KOPT-K1 (cell line): ENCODE data around the gene REL.
"Not testable (repeated sequence)": the region's sequence is repeated elsewhere in the genome, so short reads cannot be mapped to it uniquely, and the experiment has no call there.

Experiments
- H3K27ac ChIP-seq: fragments of 200-600 bp; sonication (generic); 2 replicates; pipeline ENCODE4 v1.5.1; 2016; ENCODE audit warnings: antibody characterized with exemption, mild to moderate bottlenecking, low read depth, low read length; ENCODE audit not compliant: poor library complexity, severe bottlenecking
- H3K36me3 ChIP-seq: fragments of 200-600 bp; sonication (generic); 2 replicates; pipeline ENCODE4 v1.5.1; 2017; ENCODE audit warnings: antibody characterized with exemption, mild to moderate bottlenecking, low read length, moderate library complexity; ENCODE audit not compliant: insufficient read depth
- H3K9me3 ChIP-seq: fragments of 200-600 bp; sonication (generic); 2 replicates; pipeline ENCODE4 v1.5.1; 2017; ENCODE audit warnings: antibody characterized with exemption, low read length, mild to moderate bottlenecking; ENCODE audit not compliant: insufficient read depth, poor library complexity, severe bottlenecking

The REL gene

DNA sequence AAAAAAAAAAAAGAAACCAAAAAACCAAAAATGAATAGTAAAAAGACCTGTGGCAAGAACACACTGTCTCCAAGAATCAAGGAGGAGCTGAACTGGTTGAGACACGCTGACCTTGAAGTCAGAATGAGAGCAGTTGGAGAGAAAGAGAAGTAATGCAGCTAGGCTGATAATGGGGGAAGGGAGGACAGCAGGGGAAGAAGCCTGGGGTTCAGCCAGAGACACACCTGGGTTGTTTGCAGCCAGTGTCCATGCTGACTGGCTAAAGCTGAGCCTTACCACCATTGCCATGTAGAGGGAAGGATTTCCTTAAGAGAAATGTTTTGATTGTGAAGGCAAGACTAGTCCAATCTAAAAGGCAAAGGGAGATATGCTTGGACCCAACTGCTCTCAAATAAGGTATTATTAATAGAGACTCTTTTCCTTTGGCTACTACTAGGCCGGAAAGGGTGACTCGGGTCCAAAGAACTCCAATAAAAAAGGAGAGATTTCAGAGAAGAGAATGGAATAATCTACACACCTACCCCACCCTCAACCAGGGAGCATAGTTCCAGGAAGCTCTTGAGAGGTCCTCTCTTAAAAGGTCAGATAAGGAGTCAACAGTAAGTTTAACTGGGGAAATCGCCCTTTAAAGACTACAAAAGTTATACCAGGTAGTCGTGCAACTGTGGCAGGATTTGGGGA is 25.2 kb upstream of the REL start:
- no peak overlapping the region for H3K27ac ChIP-seq
- no peaks in the 10 kb centered on the region for H3K36me3 ChIP-seq
- no peaks in the 10 kb centered on the region for H3K9me3 ChIP-seq

DNA sequence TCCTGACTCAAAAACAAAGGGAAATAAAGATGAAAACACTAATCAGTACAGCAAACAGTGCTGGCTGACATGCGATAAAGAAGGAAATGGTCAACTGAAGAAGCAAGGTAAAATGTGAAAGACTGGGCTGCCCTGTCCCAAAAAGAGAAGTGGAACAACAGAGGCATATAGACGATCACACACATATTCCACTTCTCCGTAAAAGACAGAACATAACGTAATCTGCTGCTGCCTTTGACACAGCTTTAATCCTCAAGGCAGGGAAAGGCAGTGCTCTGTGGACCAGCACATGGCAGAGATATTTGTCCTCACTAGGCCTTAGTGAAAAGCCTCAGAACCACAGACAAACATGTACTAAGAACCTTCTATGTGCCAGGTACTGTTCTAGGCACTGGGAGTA is 24.3 kb upstream of the REL start:
- Histone ChIP-seq H3K27ac (no peak overlapping the region), H3K36me3 (no peaks in the 10 kb centered on the region), H3K9me3 (no peaks in the 10 kb centered on the region)

DNA sequence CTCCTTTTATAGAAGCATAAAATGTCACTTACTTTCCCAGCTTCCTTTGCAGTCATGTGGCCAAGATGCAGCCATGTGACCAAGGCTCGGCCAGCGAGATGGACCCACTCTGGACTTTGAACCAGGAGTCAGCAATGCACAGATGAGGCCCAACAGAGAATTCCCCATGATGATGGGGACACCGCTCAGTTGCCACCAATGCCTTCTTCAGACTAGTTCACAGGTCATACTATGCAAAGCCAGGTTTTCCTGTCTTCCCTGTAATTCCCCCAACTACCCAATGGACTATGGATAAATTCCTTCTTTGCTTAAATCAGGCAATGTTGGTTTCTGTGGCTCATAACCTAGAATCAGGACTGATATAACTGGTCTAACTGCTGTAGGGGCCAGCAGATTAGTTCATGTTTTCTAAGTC is 22.5 kb upstream of the REL start:
- Histone ChIP-seq H3K27ac (no peak overlapping the region), H3K36me3 (no peaks in the 10 kb centered on the region)

DNA sequence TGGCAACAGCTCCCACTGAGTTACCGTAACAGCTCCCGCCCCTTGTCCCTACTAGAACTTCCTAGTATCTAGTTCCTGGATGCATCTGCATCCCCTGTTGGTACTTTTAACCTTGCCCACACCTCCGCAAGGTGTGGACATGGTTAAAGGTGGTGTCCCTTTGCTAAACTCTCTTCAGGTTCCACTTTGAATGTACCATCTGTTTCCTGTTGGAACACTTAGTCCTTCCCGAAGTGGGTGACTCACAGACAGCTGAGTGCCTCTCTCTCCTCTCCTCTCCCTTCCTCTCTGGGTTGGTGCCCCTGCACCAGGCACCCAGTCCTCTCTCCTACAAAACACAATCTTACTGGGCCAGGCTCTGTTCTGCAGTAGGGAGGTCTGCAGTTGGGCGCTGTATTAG is 19.6 kb upstream of the REL start:
- Histone ChIP-seq H3K9me3 (no peaks in the 10 kb centered on the region), H3K36me3 (no peaks in the 10 kb centered on the region), H3K27ac (no peak overlapping the region)

More for the DNA sequence above, 22.5 kb upstream of the REL start:
- H3K9me3 ChIP-seq = no peaks in the 10 kb centered on the region

DNA sequence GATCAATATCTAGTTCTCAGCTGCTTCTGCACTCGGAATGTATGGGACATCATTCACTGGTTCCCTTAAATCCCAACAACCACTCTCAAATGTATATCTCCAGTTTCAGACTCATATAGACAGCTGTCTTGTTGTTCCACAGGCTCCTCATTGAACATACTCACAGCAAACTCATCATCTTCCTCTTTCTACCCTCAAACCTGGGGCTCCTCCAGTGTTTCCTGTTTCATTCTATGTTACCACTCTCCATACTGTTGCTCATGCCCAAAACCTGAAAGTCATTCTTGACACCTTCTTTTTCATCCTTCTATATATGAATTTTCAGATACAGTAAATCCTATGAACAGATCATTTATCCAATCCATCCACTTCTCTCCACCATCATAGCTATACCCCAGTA is 18.7 kb upstream of the REL start:
- Histone ChIP-seq H3K9me3 (peaks cover 8% of the 10 kb centered on the region), H3K36me3 (no peaks in the 10 kb centered on the region), H3K27ac (no peak overlapping the region)

DNA sequence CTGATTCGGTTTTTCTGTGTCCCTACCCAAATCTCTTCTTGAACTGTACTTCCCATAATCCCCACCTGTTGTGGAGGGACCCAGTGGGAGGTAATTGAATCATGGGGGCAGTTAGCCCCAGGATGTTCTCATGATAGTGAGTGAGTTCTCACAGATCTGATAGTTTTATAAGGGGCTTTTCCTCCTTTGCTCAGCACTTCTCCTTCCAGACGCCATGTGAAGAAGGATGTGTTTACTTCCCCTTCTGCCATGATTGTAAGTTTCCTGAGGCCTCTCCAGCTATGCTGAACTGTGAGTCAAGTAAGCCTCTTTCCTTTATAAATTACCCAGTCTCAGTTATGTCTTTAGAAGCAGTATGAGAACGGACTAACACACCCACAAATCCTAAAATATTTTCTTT is 16.0 kb upstream of the REL start:
- not testable (repeated sequence) for H3K36me3 ChIP-seq, H3K27ac ChIP-seq
- H3K9me3 ChIP-seq = peaks cover 15% of the 10 kb centered on the region

DNA sequence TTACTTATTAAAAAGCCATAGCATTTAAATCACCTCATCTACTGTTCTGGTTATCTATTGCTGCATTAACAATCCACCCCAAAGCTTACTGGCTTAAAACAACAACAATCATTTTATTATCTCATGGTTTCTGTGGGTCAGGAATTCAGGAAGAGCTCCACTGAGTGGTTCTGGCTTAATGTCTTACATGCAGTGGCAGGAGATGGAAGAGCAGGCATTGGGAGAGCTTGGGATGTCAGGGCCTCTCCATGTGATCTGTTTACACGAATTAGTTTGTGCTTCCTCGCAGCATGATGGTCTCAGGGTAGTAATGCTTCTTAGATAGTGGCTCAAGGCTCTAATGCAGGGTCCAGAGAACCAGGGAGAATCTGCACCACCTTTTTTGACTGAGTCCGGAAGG is 14.4 kb upstream of the REL start:
- H3K27ac ChIP-seq = no peak overlapping the region
- H3K36me3 ChIP-seq = no peaks in the 10 kb centered on the region
- peaks cover 15% of the 10 kb centered on the region for H3K9me3 ChIP-seq

DNA sequence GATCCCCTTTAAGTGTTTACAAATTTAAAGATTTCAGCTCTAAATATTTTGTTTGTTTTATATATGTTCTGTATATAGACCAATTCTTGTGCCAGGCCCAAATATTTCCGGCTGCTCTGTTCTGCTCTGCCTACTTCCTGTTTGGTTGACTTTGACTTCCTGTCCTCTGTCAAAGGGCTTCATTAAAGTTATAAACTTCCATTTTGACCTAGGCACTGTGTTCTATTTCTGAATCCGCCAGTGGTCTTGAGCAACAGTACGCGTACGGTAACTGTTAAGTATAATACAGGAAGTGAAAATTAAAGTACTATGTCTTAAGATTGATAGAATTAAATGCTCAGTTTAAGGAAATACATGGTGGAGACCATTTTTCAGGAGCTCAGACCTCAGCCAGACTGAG is 13.5 kb upstream of the REL start:
- H3K27ac ChIP-seq = no peak overlapping the region
- no peaks in the 10 kb centered on the region for H3K36me3 ChIP-seq
- H3K9me3 ChIP-seq = peaks cover 15% of the 10 kb centered on the region

DNA sequence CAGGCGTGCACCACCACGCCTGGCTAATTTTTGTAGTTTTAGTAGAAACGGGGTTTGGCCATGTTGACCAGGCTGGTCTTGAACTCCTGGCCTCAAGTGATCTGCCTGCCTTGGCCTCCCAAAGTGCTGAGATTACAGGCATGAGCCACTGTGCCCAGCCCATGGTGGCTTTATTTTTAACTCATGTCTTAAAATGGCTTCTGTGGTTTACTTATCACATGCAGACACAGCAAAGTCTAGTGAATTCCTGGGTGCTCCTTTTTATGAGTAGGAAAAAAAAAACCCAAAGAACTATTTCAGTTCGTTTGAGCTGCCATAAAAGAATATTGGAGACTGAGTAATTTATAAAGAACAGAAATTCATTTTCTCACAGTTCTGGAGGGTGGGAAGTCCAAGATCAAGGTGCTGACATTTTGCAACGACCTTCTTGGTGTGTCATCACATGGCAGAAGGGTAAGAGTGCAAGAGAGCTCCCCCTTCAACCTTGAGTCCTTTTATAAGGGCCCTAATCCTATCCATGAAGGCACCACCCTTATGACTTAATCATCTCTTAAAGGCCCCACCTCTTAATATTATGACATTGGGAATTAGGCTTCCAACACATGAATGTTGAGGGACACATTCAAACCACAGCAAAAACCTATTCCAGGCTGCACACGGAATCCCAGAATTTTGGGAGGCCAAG is 12.6 kb upstream of the REL start:
- H3K9me3 ChIP-seq = peaks cover 15% of the 10 kb centered on the region
- no peak overlapping the region for H3K27ac ChIP-seq
- no peaks in the 10 kb centered on the region for H3K36me3 ChIP-seq

DNA sequence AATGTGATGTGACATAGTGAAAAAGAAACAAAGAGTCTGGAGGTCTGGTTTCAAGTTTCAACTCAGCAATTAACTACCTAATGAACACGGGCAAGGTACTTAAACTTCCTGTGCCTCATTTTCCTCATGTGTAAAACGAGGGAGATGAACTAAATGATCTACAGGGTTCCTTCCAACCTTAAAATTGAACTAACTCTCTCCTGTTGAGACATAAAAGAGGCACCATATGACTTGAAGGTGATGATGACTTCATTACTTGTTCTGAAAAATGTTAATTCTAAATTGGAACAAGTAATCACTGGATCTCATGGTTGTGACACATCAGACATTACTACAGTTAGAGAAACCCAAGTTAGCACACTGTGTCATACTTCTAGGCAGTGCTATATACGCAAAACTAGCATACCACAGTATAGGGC is 8.9 kb upstream of the REL start:
- no peak overlapping the region for H3K27ac ChIP-seq

DNA sequence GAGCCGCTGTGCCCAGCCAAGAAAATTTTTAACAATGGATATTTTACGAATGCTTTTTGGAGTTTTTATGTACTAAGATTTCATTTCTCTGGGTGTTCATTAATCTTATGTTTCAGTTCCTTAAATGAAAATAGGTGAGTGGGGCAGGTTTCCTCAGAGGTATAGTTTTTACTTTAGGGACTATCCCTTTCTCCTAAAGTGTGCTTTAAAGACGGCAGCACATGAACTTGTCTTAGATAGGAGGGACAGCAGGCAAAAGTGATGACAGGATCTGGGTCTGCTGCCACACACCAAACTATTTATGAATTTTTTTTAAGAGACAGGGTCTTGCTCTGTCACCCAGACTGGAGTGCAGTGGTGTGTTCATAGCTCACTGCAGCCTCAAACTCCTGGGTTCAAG is 8.0 kb upstream of the REL start:
- peaks cover under 1% of the 10 kb centered on the region for H3K9me3 ChIP-seq
- no peak overlapping the region for H3K27ac ChIP-seq
- no peaks in the 10 kb centered on the region for H3K36me3 ChIP-seq

More for the DNA sequence above, 8.9 kb upstream of the REL start:
- H3K9me3 ChIP-seq = peaks cover 9% of the 10 kb centered on the region
- no peaks in the 10 kb centered on the region for H3K36me3 ChIP-seq

DNA sequence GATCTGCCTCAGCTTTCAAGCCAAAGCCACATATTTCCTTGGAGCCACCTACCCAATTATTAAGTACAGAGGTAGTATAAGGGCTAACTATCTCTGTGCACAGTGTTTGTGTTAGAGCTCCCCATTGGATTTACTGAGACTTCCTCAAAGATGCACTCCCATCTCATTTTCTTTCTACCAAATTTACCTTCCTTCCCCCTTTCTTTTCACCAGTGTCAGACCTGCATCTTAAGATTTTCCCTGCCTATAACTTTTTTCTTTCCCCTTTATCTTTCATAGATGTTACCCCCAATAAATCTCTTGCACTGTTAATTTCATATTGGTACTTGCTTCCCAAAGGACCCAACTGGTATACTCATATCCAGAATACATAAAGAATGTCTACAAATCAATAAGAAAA is 5.9 kb upstream of the REL start:
- H3K9me3 ChIP-seq = no peaks in the 10 kb centered on the region
- H3K27ac ChIP-seq = no peak overlapping the region
- H3K36me3 ChIP-seq = no peaks in the 10 kb centered on the region

DNA sequence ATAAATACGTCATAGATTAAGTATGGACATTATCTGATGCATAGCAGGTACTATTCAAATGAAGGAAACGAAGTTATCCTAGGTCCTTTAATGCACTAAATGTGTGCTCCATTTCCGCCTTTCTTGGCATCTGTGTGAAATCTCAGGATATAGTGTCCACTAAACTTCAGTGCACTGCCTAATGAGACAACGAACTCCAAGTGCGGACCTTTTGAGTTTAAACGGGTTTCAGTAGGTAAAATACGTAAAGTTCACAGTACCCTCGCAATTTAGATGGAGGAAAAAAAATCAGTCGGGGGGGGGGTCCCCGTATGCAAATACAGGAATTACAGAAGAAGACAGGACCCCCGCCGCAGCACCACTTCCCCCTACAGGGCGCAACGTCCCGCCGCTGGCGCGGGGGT is 729 bp upstream of the REL start:
- H3K27ac ChIP-seq = peak overlapping the region; percentile 94
- no peaks in the 10 kb centered on the region for H3K36me3 ChIP-seq
- no peaks in the 10 kb centered on the region for H3K9me3 ChIP-seq

DNA sequence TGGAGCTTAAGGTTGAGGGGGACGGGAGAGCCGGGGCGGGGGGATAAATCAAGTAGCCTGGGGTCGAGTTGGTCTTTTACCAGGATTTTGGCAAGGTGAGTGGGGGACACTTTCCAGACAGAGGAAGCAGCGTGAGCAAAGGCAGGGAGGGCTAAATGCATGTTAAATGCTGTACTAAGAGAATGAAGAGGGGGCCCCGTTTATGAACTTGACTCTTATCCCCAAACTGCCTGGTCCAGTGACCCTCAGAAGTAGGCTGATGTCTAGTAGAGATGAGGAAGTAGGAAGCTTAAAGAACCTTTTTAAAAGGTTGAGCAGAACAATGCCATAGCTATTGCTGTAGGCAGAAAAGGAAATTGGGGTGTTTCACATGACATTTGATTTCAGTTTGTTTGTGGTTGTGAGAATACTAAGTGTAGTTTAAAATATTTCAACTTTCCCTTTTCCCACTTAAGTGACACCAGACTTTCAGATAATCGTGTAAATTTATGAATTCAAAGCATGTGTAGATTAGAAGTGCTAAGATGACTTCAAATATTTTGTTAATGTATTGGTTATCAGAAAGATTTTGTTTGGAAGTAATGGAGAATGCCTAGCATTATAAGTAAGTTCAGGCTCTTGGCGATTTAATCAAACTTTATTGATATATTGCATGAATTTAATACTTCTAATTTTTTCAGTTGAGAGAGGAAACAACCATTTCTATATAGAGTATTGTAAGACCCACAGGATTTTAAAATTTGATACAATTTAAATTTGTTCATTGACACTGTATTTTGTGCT is 1.8 kb downstream of the REL start:
- no peaks in the 10 kb centered on the region for H3K36me3 ChIP-seq
- peak overlapping the region; percentile 94 for H3K27ac ChIP-seq
- no peaks in the 10 kb centered on the region for H3K9me3 ChIP-seq

DNA sequence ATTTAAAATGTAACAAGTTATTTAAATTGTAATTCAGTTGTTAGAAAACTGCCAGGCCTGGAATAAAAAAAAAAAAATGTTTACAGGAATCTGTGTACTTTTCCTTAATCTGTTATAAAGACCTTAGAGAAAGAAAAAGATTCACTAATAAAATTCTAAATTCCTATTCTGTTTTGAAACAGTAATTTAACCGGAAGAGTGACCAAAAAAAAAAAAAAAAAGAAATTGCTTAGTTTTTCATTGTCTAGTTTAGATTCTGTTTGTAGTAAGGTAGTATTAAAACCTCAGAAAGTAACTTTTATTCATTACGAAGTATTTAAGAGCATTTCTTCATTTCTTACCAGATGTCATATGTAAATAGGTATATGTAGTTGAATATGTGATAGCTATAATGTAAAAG is 2.5 kb downstream of the REL start:
- Histone ChIP-seq H3K27ac (no peak overlapping the region), H3K9me3 (no peaks in the 10 kb centered on the region), H3K36me3 (no peaks in the 10 kb centered on the region)
